ENCODE measurements around the gene NKAIN2. TPM values are rescaled to one million over a fixed set of nuclear protein-coding genes. Genes with fewer than 3 reads are reported as not detected.

Gene NKAIN2
- polyA plus RNA-seq, 1 donor (not counting 4 experiments of a cell fraction or from before 2014, with no cell fraction given) = 0.13 TPM

DNA sequence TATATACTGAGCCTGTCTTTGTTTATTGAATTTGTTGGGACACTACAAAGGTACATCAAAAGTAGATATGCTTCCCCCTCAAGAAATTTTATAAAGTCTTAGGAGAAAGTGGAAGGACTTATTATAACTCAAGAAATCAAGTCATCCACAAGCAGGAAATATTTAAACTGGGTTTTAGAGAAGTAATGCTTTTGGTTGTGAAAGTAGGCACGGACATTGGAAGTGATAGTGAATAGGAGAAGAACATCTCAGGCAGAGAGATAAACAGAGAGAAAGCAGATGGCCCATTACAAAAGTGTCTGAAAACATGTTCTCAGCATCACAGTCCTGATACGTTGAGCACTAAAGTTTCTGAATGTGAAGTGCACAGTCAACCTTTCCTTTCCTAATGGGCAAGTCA lies 742.9 kb downstream of the NKAIN2 start:
- no peaks in the 10 kb centered on the region for H3K36me3 ChIP-seq (ENCODE audit: control insufficient read depth in 2 of 2, extremely low read depth in 1 of 2, insufficient read depth in 2 of 2, low read length in 2 of 2)
- H3K9me3 ChIP-seq (ENCODE audit: control insufficient read depth, low read depth, low read length) = no peaks in the 10 kb centered on the region
- no peak overlapping the region for H3K9ac ChIP-seq (ENCODE audit: control insufficient read depth, extremely low read depth, insufficient read depth, low read length)
- H3K9me1 ChIP-seq (ENCODE audit: control insufficient read depth, extremely low read depth, insufficient read depth, low read length) = no peaks in the 10 kb centered on the region
- H3K4me2 ChIP-seq (ENCODE audit: control insufficient read depth, extremely low read depth, insufficient read depth, low read depth, low read length) = no peak overlapping the region
- no peaks in the 10 kb centered on the region for H3K79me2 ChIP-seq (ENCODE audit: control insufficient read depth, insufficient read depth, low read length)
- no peak for TF ChIP-seq EZH2 (IDR thresholded peaks at IDR 0.05; ENCODE audit: low read length)
- TF ChIP-seq, protein P1, sequence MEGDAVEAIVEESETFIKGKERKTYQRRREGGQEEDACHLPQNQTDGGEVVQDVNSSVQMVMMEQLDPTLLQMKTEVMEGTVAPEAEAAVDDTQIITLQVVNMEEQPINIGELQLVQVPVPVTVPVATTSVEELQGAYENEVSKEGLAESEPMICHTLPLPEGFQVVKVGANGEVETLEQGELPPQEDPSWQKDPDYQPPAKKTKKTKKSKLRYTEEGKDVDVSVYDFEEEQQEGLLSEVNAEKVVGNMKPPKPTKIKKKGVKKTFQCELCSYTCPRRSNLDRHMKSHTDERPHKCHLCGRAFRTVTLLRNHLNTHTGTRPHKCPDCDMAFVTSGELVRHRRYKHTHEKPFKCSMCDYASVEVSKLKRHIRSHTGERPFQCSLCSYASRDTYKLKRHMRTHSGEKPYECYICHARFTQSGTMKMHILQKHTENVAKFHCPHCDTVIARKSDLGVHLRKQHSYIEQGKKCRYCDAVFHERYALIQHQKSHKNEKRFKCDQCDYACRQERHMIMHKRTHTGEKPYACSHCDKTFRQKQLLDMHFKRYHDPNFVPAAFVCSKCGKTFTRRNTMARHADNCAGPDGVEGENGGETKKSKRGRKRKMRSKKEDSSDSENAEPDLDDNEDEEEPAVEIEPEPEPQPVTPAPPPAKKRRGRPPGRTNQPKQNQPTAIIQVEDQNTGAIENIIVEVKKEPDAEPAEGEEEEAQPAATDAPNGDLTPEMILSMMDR (optimal IDR thresholded peaks at IDR 0.05 in 1 of 3, IDR thresholded peaks at IDR 0.05 in 1 of 3, conservative IDR thresholded peaks at IDR 0.05 in 1 of 3; ENCODE audit: extremely low read depth in 1 of 3, insufficient read depth in 2 of 3, low read length in 3 of 3) = no peak
- no peak overlapping the region for H2AFZ ChIP-seq (ENCODE audit: control insufficient read depth, low read length)
- FAIRE-seq = no peak
- no peaks in the 10 kb centered on the region for H3K4me1 ChIP-seq (ENCODE audit: control insufficient read depth, extremely low read depth, insufficient read depth, low read length)
- no peaks in the 10 kb centered on the region for H4K20me1 ChIP-seq (ENCODE audit: control insufficient read depth, extremely low read depth, insufficient read depth, low read length)
- no peak for DNase-seq (ENCODE audit: low read depth, low spot score)
- no peak overlapping the region for H3K4me3 ChIP-seq (ENCODE audit: control insufficient read depth in 2 of 3, extremely low read depth in 1 of 3, insufficient read depth in 2 of 3, low read depth in 1 of 3, low read length in 3 of 3)
- dilution Hi-C loops (cut with MboI; ENCODE audit: extremely low pct_ligation_motif_present, low sequenced_read_pairs) = no loop called here
- no peak overlapping the region for H3K27ac ChIP-seq (ENCODE audit: control insufficient read depth, insufficient read depth, low read length)
- no peaks in the 10 kb centered on the region for H3K27me3 ChIP-seq (ENCODE audit: control insufficient read depth, extremely low read depth, insufficient read depth, low read length)

DNA sequence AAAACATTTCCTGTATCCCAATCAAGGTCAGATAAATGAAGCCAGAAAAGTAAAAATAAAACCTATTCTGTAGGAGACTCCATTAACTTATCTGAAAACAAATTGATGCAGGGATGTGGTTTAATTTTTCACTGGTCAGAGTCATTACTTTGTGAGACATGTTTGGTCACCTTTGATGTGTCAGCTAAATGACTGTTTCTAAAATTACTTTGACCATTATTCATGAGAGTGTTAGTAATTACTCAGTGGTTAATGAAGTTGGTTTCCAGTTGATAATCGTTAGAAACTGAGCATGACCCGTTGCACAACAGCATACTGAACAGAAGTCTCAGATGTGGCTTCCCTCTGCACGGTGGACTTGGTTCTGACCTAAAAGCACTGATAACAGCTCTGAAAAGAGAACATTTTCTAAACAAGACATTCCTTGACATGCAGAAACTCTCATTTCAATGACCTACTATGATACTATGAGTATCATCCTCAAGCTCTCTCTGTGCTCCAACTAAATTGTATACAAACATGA lies 748.1 kb downstream of the NKAIN2 start:
- no peak overlapping the region for H3K9ac ChIP-seq (ENCODE audit: control insufficient read depth, extremely low read depth, insufficient read depth, low read length)
- no peak for TF ChIP-seq EZH2 (IDR thresholded peaks at IDR 0.05; ENCODE audit: low read length)
- TF ChIP-seq, protein P1 (optimal IDR thresholded peaks at IDR 0.05 in 1 of 3, IDR thresholded peaks at IDR 0.05 in 1 of 3, conservative IDR thresholded peaks at IDR 0.05 in 1 of 3; ENCODE audit: extremely low read depth in 1 of 3, insufficient read depth in 2 of 3, low read length in 3 of 3) = no peak
- FAIRE-seq (no peak), DNase-seq (ENCODE audit: low read depth, low spot score) (no peak)
- H3K4me1 ChIP-seq (ENCODE audit: control insufficient read depth, extremely low read depth, insufficient read depth, low read length) = no peaks in the 10 kb centered on the region
- no peaks in the 10 kb centered on the region for H3K36me3 ChIP-seq (ENCODE audit: control insufficient read depth in 2 of 2, extremely low read depth in 1 of 2, insufficient read depth in 2 of 2, low read length in 2 of 2)
- H3K4me2 ChIP-seq (ENCODE audit: control insufficient read depth, extremely low read depth, insufficient read depth, low read depth, low read length) = no peak overlapping the region
- H3K27me3 ChIP-seq (ENCODE audit: control insufficient read depth, extremely low read depth, insufficient read depth, low read length) = no peaks in the 10 kb centered on the region
- H3K4me3 ChIP-seq (ENCODE audit: control insufficient read depth in 2 of 3, extremely low read depth in 1 of 3, insufficient read depth in 2 of 3, low read depth in 1 of 3, low read length in 3 of 3) = no peak overlapping the region
- no peaks in the 10 kb centered on the region for H3K79me2 ChIP-seq (ENCODE audit: control insufficient read depth, insufficient read depth, low read length)
- no peaks in the 10 kb centered on the region for H3K9me3 ChIP-seq (ENCODE audit: control insufficient read depth, low read depth, low read length)
- H3K27ac ChIP-seq (ENCODE audit: control insufficient read depth, insufficient read depth, low read length) = no peak overlapping the region
- H4K20me1 ChIP-seq (ENCODE audit: control insufficient read depth, extremely low read depth, insufficient read depth, low read length) = no peaks in the 10 kb centered on the region
- H3K9me1 ChIP-seq (ENCODE audit: control insufficient read depth, extremely low read depth, insufficient read depth, low read length) = no peaks in the 10 kb centered on the region
- dilution Hi-C loops (cut with MboI; ENCODE audit: extremely low pct_ligation_motif_present, low sequenced_read_pairs) = no loop called here
- no peak overlapping the region for H2AFZ ChIP-seq (ENCODE audit: control insufficient read depth, low read length)
